RKO (cell line): ENCODE measurements around the gene HSCB.
"Not testable (repeated sequence)": the region's sequence is repeated elsewhere in the genome, so short reads cannot be mapped to it uniquely, and the experiment has no call there.

Source experiments
- DNase-seq: peaks from one replicate; pipeline ENCODE4 v3.0.0-alpha.2; 2016; ENCODE audit warnings: low spot score

The HSCB gene

DNA sequence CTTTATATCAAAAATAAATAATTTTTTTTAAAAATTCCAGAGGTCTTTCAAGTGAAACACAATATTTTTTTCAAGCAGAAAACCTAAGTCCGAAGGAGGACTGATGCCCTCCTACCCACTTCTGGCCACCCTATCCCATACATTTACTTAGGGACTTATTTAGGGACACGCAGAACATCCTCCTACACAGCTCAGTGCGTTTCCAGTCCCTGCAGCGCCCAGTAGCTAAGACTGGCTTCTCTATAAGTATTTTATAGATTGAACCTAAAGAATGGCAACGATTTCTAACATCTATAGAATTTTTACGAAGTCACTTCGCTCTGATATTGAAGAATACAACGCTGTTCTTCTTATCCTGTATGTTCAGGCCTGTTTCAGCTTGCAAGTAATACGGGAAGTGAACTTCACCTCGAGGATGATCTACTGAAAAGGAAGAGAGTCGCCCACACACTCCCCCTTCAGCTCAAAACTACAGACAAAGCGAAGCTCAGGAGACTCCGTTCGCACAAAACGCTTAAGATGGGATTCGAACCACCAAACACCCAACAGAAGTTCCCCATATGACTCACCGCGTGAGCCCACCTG lies 547 bp upstream of the HSCB start:
- DNase-seq: peak; percentile 54

DNA sequence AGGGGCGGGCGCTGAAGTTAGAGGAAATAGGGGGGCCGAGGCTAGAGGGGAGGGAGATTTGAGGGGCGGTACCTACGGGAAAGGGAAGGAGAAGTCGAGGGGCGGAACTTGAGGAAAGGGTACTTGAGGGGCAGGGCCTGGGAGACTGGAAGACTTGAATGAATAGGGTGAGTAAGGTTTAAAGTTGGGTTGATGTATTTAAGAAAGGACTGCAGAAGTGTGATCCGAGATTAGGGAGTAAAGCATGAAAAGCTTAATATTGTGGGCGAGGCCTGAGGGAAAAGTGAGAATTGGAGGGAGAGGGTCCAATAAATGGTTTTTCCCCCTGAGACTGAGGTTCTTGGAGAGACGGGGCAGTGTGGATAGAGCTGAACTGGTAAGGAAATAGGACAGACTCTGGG lies 723 bp downstream of the HSCB start:
- no peak for DNase-seq

DNA sequence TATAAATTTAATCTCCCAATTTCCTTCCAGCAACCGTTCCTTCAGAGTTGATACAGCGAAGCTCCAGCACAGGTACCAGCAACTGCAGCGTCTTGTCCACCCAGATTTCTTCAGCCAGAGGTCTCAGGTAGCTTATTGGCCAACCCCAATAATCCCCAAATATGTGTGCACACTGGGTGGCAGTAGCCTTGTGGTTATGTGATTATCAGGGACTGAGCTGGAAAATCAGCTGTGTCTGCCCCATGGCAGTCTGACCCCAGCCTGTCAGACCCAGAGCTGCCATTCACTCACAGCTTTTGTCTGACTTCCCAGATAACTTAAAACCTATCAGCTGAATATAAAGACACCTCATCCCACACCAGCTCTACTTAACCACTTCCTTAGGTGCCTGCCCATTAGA lies 2.0 kb downstream of the HSCB start:
- DNase-seq: no peak

DNA sequence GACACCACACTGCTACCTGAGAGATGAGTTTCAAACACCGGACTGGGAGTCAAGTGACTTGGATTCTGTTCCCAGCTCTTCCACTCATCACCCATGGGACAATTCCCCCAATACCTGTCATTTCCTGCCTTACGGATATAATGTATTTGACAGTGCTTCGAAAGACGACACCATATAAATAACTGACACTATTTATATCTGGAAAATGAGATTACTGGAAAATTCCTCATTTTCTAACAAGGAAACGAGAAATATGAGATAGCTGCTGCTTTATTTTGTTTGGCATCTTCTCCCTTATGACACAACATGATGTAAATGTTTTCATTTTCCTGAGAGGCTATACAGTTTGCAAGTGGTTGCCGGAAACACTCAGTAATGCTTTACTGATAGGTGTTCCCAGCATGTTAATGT lies 8.6 kb downstream of the HSCB start:
- no peak for DNase-seq

DNA sequence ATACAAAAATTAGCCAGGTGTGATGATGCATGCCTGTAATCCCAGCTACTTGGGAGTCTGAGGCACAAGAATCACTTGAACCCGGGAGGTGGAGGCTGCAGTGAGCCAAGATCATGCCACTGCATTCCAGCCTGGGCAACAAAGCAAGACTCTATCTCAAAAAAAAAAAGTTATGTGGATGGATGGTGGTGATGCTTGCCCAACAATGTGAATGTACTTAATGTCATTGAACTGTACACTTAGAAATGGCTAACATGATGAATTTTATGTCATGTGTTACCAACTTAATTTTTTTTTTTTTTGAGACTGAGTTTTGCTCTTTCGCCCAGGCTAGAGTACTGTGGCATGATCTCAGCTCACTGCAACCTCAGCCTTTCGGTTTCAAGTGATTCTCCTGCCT lies 12.7 kb downstream of the HSCB start:
- not testable (repeated sequence) for DNase-seq

DNA sequence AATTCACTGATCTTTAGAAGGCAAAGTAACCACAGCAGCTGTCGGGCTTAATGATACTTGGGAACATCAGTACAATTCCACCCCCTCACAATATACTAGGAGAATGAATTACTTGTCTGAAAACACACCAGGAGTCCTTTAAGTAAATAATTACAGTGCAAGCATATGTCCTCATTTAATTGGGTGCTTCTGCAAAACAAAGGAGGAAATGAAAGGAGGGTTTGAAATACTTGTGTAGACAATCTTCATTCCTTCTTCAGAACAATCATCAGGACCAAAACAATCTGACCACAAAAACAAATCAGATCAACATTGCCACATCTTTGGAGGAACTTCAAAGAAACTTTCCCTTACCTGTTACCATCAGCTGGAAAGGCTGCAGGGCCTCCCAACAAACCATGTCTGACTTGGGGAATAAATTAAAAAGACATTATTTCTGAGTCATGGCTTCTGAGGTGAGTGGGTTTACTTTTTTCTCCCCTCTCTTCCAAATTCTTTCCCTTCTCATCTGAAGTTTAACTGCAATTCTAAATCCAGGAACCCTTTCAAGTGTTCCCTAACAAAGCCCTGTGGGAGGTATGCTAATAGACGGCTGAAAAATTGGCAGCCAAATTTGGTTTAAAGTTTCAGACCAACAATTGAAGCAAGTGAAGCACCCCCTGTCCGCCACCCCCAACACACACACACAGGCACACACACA lies 18.2 kb downstream of the HSCB start:
- DNase-seq: no peak

DNA sequence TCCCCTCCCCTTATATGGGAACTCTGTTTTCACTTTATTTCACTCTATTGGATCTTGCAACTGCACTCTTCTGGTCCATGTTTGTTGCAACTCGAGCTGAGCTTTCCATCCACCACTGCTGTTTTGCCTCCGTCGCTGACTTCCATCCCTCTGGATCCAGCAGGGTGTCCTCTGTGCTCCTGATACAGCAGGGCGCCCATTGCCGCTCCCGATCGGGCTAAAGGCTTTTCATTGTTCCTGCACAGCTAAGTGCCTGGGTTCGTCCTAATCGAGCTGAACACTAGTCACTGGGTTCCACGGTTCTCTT lies 19.6 kb downstream of the HSCB start:
- no peak for DNase-seq

DNA sequence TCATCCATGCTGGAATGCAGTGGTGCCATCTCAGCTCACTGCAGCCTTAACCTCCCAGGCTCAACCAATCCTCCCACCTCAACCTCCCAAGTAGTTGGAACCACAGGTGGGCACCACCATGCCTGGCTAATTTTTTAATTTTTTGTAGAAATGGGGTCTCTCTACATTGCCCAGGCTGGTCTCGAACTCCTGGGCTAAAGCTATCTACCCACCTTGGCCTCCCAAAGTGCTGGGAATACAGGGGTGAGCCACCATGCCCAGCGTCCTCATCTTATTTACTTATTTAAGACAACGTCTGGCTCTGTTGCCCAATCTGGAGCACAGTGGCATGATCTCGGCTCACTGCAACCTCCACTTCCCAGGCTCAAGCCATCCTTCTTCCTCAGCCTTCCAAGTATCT lies 20.2 kb downstream of the HSCB start:
- not testable (repeated sequence) for DNase-seq

DNA sequence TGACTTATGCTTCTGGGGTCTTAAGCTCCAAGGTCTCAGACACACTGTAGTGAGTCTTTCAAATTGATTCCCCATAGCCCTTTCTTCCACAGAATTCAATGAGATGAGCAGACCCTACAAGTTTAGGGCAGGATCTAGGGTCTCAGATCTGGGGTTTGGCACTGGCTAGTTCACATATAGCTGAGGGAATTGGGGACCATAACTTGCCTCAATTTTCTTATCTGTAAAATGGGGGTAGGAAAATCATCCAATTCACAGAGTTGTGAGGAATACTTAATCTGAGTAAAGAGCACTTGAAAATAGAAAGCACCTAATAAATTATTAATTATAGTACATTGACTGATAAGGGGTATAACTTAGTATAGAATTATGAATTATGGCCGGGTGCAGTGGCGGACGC lies 24.8 kb downstream of the HSCB start:
- no peak for DNase-seq

DNA sequence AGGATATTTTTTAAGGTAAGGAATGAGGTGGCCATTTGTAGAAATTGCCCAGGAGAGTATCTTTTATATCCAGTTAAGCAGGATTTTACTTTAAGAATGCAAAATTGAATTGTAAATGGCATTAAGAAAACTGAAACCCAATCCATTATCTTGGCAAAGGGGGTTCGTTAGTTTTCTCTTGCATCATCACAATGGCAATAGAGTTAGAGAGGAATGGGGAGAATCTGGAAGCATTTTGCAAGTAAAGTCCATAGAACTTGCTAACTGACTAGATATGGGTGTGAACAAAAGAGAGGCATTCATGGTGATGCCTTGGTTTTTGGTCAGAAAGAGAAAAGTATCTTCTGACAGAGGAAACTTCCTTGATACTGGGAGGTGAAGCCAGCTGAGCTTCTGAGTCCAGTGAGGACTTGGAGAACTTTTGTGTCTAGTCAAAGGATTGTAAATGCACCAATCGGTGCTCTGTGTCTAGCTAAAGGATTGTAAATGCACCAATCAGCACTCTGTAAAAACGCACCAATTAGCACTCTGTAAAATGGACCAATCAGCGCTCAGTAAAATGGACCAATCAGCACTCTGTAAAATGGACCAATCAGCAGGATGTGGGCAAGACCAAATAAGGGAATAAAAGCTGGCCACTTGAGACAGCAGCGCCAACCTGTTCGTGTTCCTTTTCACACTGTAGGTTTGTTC lies 27.0 kb downstream of the HSCB start:
- no peak for DNase-seq

DNA sequence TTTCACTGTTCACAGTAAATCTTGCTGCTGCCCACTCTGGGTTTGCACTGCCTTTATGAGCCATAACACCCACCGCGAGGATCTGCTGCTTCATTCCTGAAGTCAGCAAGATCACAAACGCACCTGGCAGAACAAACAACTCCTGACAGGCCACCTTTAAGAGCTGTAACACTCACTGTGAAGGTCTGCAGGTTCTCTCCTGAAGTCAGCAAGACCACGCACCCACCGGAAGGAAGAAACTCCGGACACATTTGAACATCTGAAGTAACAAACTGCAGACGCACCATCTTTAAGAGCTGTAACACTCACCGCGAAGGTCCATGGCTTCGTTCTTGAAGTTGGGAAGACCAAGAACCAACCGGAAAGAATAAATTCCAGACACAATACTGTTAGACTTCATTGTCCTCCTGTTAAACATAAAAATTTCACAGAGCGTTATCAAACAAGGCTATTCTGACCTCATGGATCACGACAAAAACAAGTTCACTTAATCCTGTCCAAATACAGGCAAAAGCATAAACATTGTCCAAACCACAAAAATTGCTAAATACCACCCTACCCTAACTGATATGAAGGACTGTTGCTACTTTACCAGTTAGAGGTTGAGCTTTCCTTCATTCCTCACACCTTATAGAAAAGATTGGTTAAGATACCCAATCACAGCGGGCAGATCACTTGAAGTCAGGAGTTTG lies 27.7 kb downstream of the HSCB start:
- DNase-seq: no peak

DNA sequence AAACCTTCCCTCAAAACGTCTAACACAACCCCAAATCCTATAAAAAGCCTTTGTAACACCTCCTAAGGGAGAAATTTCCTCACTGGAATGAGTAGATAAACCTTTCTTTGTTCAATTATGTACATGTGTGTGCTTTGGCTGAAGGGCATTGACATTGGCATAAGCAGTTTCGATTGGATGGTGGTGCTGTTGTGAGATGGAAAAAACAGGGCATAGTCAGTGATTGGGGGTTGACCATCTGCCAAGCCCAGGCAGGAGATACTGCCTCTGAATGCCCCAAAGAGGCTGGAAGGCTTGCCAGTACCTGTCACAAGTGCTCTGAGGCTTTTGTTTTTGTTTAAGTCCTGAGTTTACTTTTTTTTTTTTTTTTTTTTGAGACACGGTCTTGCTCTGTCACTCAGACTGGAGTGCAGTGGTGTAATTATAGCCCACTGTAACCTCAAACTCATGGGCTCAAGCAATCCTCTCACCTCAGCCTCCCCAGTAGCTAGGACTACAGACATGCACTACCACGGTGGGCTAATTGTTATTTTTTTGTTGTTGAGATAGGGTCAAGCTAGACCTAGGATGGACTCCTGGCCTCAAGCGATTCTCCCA lies 29.5 kb downstream of the HSCB start:
- no peak for DNase-seq

DNA sequence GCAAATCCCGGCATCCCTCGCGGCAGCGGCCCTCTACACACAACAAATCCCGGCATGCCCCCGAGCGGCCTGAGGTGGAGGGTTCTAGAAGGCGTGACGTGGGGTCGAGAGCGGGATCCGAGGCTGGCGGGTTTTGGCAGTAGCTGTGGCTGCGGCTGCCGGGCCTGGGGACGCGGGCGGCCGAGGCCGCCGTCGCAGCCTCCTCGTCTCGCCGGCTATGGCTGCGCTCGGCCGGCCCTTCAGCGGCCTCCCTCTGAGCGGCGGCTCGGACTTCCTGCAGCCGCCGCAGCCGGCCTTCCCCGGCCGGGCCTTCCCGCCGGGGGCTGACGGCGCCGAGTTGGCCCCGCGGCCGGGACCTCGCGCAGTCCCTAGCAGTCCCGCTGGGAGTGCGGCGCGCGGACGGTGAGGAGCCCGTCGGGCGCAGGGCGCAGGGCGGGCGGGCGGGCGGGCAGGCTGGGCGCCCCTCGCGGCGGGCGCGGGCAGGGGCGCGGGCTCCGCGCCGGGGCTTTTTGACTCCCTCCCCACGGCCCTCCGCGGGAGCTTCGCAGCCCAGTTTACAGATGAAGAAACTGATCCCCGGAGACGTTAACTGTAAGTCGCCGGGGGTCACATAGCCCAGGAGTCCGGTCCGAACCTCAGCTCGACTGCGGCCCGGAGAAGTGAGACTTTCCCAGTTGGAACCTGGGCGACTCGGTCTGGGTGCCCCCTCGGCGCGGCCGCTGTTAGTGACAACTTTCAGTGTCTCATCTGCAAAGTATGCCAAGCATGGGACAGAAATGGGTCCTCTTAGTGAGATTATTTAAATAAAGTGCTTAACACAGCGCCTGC lies 31.0 kb downstream of the HSCB start, which contains the start of gene CCDC117:
TSS of gene CCDC117 (plus strand) at position 63 of the 828 bp plus-strand sequence. CDS start at position 218, 155 bp downstream.
- DNase-seq: peak; percentile 95

DNA sequence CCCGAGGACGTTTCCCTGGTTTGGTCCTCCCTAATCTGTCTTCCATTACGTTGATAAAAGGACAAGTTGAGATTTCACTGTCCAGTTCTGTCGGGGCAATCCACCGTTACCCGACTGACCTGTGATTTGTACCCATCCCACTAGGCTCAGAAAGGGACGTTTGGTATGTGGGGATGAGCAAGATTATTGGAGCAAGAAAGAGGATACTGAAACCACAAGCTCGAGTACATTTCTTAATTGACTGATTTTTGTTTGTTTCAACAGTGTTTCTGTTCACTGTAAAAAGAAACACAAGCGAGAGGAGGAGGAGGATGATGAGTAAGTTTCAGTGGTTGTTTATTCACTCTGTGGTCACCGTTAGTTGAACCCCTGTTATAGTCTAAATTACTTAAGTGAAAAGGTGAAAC lies 31.6 kb downstream of the HSCB start:
- DNase-seq: peak; percentile 56

DNA sequence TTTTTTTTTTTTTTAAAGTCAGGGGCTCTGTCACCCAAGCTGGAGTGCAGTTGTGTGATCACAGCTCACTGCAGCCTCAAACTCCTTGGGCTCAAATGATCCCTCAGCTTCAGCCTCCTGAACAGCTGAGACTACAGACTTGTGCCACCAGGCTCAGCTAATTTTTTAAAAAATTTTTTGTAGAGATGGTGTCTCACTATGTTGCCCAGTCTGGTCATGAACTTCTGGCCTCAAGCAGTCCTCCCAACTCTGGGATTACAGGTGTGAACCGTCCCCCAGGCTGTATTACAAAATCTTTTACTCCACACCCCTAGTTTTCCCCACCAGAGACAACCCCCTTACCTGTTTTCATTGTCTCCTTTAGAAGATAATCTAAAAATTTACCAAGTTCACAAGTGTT lies 32.5 kb downstream of the HSCB start:
- DNase-seq: no peak

DNA sequence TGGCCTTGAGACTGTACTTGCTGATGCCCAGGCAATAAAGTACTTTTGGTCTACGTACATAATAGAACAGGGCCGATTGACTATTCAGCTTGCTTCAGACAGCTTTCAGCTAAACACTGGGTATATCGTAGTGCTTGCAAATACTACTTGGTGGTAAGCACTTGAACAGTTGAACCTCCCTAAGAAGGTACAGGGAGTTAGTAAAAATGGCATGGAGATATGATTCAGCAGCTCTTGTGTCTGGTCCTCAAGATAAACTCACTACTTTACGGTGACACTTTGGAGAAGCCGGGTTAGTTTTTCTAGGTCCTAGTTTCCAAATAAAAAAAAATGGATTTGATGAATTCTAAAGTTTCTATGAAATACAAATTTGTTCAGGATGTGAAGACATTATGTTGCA lies 38.0 kb downstream of the HSCB start:
- DNase-seq: no peak

DNA sequence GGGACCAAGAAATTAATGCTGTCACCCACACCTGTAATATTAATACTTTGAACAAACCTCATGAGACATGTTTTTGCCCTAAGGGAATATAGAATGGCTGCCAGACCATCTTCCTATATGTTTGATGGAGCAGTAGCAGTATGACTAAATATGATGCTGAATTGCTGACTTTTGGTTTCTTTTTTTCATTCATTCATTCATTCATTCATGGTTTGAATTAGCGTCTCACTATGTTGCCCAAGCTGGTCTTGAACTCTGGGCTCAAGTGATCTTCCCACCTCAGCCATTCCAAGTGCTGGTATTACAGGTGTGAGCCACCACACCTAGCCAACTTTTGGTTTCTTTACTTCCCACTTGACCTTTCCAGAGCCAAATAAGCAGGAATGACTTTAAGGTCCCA lies 38.5 kb downstream of the HSCB start:
- DNase-seq: no peak

DNA sequence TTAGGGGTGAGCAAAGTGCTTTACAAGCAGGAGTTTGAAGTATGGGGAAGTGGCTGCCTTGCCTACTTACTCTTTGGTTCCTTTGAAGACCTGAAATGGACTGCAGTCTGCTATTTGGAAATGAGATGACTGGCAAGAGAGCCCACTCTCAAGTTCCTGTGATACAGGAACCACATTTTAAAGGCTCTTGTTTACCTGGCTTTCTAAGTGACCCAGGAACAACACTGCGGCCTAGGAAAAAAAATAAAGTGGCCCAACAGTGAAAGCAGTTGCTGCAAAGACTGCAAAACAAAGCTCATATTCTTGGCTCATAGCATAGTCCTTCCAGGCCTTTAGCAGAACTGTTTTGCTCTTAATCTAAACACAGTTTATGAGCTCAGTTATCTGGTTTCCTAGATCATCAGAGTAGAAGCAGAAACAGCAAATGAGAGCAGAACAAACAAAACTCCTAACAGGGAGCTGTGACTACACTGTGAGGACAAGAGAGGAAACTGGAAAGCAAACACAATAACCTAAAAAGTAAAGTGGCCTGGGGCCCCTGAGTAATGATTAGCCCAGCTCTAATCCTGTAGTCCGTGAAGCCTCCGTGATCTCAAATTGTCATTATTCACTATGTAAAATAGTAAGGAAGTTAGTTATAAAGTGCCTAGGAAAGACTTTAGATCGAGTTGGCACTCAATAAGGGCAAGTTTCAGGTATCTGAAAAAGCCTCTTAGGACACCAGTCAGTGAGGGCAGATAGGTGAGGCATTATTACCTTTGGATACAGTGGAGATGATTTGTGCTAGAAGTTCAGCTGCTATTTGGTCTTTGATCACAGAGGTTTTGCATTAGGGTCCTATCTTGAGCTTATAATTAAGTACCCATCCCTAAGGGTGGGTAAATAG lies 42.2 kb downstream of the HSCB start:
- DNase-seq: no peak

DNA sequence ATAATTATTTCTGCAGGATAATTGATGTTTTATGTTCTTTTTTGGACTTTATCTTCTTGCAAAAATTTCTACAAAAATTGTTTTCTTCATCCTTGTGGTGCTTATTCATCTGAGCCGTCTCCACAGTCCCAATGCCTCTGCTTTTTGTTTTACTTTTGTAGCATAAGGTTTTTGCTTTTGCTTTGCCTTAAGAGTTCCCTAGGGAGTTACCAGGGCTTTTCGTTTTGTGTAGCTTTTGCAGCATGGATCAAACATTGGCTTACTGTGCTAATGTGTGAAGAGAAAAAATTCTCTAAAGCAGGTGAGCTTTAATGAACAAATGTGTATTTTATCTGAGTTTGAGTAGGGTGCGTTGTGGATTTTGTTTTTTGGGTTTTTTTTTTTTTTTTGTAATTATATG lies 46.8 kb downstream of the HSCB start:
- DNase-seq: no peak

DNA sequence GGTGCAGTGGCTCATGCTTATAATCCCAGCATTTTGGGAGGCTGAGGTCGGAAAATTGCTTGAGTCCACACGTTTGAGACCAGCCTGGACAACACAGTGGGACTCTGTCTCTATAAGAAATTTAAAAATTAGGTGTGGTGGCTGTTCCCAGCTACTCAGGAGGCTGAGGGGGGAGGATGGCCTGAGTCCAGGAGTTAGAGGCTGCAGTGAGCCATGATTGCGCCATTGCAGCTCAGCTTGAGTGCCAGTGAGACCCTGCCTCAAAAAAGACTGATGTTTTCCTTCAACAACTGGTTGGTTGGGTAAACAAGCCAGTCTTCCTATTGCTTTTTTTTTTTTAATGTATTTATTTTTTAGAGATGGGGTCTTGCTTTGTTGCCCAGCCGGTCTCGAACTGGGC lies 49.3 kb downstream of the HSCB start:
- DNase-seq: no peak
